ENCODE data around the gene SHBG. TPM values are rescaled to one million over a fixed set of nuclear protein-coding genes. Genes with fewer than 3 reads are reported as not detected.

Gene SHBG
- total and polyA plus RNA-seq, 2 of the 4 experiments (the other 2 are of a cell fraction): 0.36 to 0.38 TPM

- no peak for TF ChIP-seq ELK1 (IDR thresholded peaks at IDR 0.05; ENCODE audit: borderline replicate concordance, low read depth, low read length)
These were observed 40.6 kb upstream of the SHBG start (continued) for GRCh38 chr17:7589204-7589868.
